Measurements from ENCODE around the gene TFRC. TPM values are rescaled to one million over a fixed set of nuclear protein-coding genes. Genes with fewer than 3 reads are reported as not detected.

Gene TFRC
- total RNA-seq, 5 donors from 2014 or later (not counting 1 experiment from before 2014, with no cell fraction given) = 71.3 to 162 (median 73.0) TPM

GRCh38 chr3:196055683-196056270, 26.1 kb downstream of the TFRC start:
- Mint-ChIP-seq H3K36me3 (peaks cover 61% of the 10 kb centered on the region), H3K4me1 (no peaks in the 10 kb centered on the region), H3K27me3 (no peaks in the 10 kb centered on the region), H3K4me3 (no peak overlapping the region), H3K27ac (no peak overlapping the region), H3K9me3 (no peaks in the 10 kb centered on the region)
- ChIA-PET POLR2A (interaction anchor here in 1 of 2 donors (1.0 kb wide), 1 partner anchor 8 kb away, joined by 4 read pairs; no protein-coding TSS in a partner anchor), CTCF (no interaction called here)
- Histone ChIP-seq H3K9me3 (no peaks in the 10 kb centered on the region), H3K4me1 (ENCODE audit: control insufficient read depth in 1 of 2, extremely low read depth in 1 of 2, insufficient read depth in 2 of 2, low read length in 2 of 2) (no peaks in the 10 kb centered on the region), H3K36me3 (ENCODE audit: control insufficient read depth in 2 of 2, extremely low read depth in 1 of 2, insufficient read depth in 1 of 2, low read length in 1 of 2) (peaks cover 9 to 91% of the 10 kb centered on the region in 2 donors), H3K27ac (ENCODE audit: low read length) (no peak overlapping the region), H3K4me3 (ENCODE audit: control insufficient read depth in 1 of 2, extremely low read depth in 1 of 2, low read length in 1 of 2) (no peak overlapping the region), H3K27me3 (replicated peaks in 1 of 2; ENCODE audit: control insufficient read depth in 2 of 2, extremely low read depth in 1 of 2, insufficient read depth in 2 of 2, low read length in 1 of 2) (no peaks in the 10 kb centered on the region)
- ATAC-seq (replicated peaks in 1 of 4) (no peak), DNase-seq (peak in 1 of 35 experiments; percentile 16)
- WGBS (ENCODE audit: insufficient coverage) = 97% methylated on average over 9 of the region's 10 CpGs

DNA sequence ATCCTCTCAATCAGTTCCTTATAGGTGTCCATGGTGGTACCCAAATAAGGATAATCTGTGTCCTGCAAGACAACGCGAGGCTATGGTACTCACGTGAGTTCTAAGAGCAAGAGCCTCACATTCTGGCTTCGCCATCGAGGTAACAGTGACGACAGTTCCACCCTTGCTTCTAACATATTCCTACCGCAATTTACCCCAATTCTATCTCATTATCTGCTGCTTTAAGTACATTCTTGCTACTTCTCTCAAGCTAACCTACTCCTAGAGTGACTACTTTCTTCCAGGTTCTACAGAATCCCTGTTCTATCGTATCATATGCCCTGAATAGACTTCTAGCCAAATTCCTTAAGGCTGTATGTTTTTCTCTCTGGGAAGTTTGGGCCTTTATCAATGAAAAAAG, 26.6 kb downstream of the TFRC start:
- Mint-ChIP-seq H3K9me3 (no peaks in the 10 kb centered on the region), H3K4me1 (no peaks in the 10 kb centered on the region), H3K27ac (no peak overlapping the region), H3K27me3 (no peaks in the 10 kb centered on the region), H3K36me3 (peaks cover 59% of the 10 kb centered on the region), H3K4me3 (no peak overlapping the region)
- H3K27ac ChIP-seq (ENCODE audit: low read length) = no peak overlapping the region
- H3K36me3 ChIP-seq (ENCODE audit: control insufficient read depth in 2 of 2, extremely low read depth in 1 of 2, insufficient read depth in 1 of 2, low read length in 1 of 2) = peaks cover 9 to 93% of the 10 kb centered on the region in 2 donors
- H3K4me1 ChIP-seq (ENCODE audit: control insufficient read depth in 1 of 2, extremely low read depth in 1 of 2, insufficient read depth in 2 of 2, low read length in 2 of 2) = no peaks in the 10 kb centered on the region
- ChIA-PET CTCF (no interaction called here), POLR2A (no interaction called here)
- no peaks in the 10 kb centered on the region for H3K9me3 ChIP-seq
- 96% methylated on average over 7 of the region's 8 CpGs for WGBS (ENCODE audit: insufficient coverage)
- no peak overlapping the region for H3K4me3 ChIP-seq (ENCODE audit: control insufficient read depth in 1 of 2, extremely low read depth in 1 of 2, low read length in 1 of 2)
- ATAC-seq (replicated peaks in 1 of 4) (no peak), DNase-seq (no peak)
- no peaks in the 10 kb centered on the region for H3K27me3 ChIP-seq (replicated peaks in 1 of 2; ENCODE audit: control insufficient read depth in 2 of 2, extremely low read depth in 1 of 2, insufficient read depth in 2 of 2, low read length in 1 of 2)

DNA sequence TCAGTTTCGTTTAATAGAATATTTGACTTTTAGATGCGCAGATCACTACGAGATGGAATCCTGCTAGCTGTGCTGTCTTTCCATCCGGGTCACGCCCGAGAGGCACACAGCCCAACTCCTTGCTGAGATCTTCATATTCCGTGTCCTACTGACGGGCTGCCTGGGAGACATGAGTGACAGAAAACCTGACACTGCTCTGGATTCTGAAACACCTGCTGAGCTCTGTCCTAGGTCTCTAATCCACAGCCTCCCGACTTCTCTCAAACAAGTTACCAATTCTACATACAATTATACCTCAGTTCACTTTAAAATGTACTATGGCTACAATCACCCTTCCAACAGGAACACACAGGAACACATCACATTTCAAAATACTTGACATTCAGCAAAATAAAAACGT, 27.2 kb downstream of the TFRC start:
- no peaks in the 10 kb centered on the region for H3K27me3 Mint-ChIP-seq
- POLR2A ChIA-PET = no interaction called here
- no peaks in the 10 kb centered on the region for H3K4me1 ChIP-seq (ENCODE audit: control insufficient read depth in 1 of 2, extremely low read depth in 1 of 2, insufficient read depth in 2 of 2, low read length in 2 of 2)
- no peak overlapping the region for H3K27ac Mint-ChIP-seq
- 94% methylated on average over 10 of the region's 10 CpGs for WGBS (ENCODE audit: insufficient coverage)
- H3K36me3 Mint-ChIP-seq = peaks cover 54% of the 10 kb centered on the region
- peaks cover 9 to 93% of the 10 kb centered on the region in 2 donors for H3K36me3 ChIP-seq (ENCODE audit: control insufficient read depth in 2 of 2, extremely low read depth in 1 of 2, insufficient read depth in 1 of 2, low read length in 1 of 2)
- no peak overlapping the region for H3K4me3 ChIP-seq (ENCODE audit: control insufficient read depth in 1 of 2, extremely low read depth in 1 of 2, low read length in 1 of 2)
- no peak overlapping the region for H3K27ac ChIP-seq (ENCODE audit: low read length)
- peaks cover 0 to 3% (median 0%) of the 10 kb centered on the region in 3 donors for H3K4me1 Mint-ChIP-seq
- no peak for DNase-seq
- no peaks in the 10 kb centered on the region for H3K9me3 Mint-ChIP-seq
- no peak for ATAC-seq (replicated peaks in 1 of 4)
- no peaks in the 10 kb centered on the region for H3K27me3 ChIP-seq (replicated peaks in 1 of 2; ENCODE audit: control insufficient read depth in 2 of 2, extremely low read depth in 1 of 2, insufficient read depth in 2 of 2, low read length in 1 of 2)
- H3K9me3 ChIP-seq = no peaks in the 10 kb centered on the region
- no peak overlapping the region for H3K4me3 Mint-ChIP-seq
- CTCF ChIA-PET = no interaction called here

DNA sequence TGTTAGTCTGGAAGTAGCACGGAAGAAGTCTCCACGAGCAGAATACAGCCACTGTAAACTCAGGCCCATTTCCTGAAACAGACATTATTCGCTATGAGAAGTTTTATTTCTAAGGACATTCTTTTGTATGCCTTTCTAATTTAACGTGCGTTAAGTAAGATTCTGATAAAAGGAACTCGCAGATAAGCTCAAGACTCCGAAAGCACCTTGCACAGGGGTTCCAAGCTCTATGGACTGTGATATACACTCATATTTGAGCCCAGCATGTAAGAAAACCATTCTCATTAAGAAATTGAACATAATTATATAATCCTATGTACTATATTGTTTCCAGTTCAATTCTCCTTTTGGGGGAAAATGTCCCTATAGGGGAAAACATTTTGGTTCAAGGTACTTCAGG, 28.4 kb downstream of the TFRC start:
- H3K4me1 ChIP-seq (ENCODE audit: control insufficient read depth in 1 of 2, extremely low read depth in 1 of 2, insufficient read depth in 2 of 2, low read length in 2 of 2) = no peaks in the 10 kb centered on the region
- ChIA-PET POLR2A (no interaction called here), CTCF (interaction anchor here in 1 of 2 donors (0.6 kb wide), 1 partner anchor 90 kb away, joined by 7 read pairs; no protein-coding TSS in a partner anchor)
- DNase-seq (no peak), ATAC-seq (replicated peaks in 1 of 4) (no peak)
- Mint-ChIP-seq H3K9me3 (no peaks in the 10 kb centered on the region), H3K27me3 (no peaks in the 10 kb centered on the region), H3K36me3 (peaks cover 52% of the 10 kb centered on the region), H3K4me3 (no peak overlapping the region), H3K4me1 (peaks cover 0 to 3% (median 0%) of the 10 kb centered on the region in 3 donors), H3K27ac (peak overlapping the region in 1 of 2 donors; percentile 61)
- H3K27me3 ChIP-seq (replicated peaks in 1 of 2; ENCODE audit: control insufficient read depth in 2 of 2, extremely low read depth in 1 of 2, insufficient read depth in 2 of 2, low read length in 1 of 2) = no peaks in the 10 kb centered on the region
- H3K4me3 ChIP-seq (ENCODE audit: control insufficient read depth in 1 of 2, extremely low read depth in 1 of 2, low read length in 1 of 2) = no peak overlapping the region
- no CpG with 5 or more reads among the region's 7 CpGs for WGBS (ENCODE audit: insufficient coverage)
- H3K36me3 ChIP-seq (ENCODE audit: control insufficient read depth in 2 of 2, extremely low read depth in 1 of 2, insufficient read depth in 1 of 2, low read length in 1 of 2) = peaks cover 14 to 89% of the 10 kb centered on the region in 2 donors
- H3K27ac ChIP-seq (ENCODE audit: low read length) = no peak overlapping the region
- H3K9me3 ChIP-seq = no peaks in the 10 kb centered on the region

DNA sequence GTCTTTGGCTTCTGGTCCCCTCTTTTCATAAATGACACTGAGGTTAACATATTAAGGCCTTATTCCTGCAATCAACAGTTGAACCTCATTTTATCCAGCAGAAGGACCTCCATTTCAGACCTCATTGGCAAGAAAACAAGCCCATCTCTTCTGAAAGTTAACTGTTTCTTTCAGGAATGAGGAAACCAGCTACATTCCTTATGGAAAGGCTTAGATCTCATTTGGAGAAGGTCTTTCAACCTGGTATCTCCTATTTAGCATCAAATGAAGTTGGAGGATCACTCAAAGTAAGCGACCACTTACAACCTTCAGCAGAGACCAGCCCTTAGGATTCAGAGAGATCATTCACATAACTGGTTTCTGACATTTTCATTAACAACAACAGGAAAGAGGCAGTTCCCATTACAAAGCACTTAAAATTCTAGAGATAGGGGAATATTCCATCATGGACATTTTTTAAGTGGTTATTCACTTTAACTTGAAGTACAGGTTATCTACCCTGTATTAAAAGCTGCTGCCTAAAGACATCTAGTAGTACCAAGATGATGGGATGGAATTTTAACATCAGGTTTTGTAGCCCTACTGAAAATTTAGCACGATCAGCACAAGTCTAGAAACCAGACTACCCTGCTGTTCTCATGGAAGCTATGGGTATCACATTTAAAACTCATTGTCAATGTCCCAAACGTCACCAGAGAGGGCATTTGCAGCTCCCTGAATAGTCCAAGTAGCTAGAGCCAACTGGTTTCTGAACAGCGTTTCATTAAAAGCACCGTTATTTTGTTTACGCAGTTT, 30.4 kb downstream of the TFRC start:
- Histone ChIP-seq H3K36me3 (ENCODE audit: control insufficient read depth in 2 of 2, extremely low read depth in 1 of 2, insufficient read depth in 1 of 2, low read length in 1 of 2) (peaks cover 14 to 72% of the 10 kb centered on the region in 2 donors), H3K27ac (ENCODE audit: low read length) (no peak overlapping the region)

DNA sequence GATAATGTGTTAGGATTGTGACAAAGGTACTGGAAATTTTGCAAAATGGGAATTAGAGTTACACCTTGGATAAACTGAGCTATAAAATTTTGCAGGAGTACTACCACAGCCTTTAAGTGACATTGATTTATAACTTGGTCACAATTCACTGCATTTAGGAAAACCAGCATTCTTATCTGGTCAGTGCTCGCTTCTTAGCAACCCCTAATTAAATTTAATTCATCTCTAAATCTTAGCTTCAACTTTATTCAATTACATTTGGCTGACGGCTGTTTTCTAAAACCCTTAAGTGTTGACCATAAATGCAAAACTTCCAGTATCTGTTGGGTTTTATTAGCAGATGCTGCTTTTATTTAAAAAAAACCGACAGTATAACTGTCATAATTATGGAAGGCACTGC, 31.3 kb downstream of the TFRC start:
- Histone ChIP-seq H3K4me1 (ENCODE audit: control insufficient read depth in 1 of 2, extremely low read depth in 1 of 2, insufficient read depth in 2 of 2, low read length in 2 of 2) (no peaks in the 10 kb centered on the region), H3K27ac (ENCODE audit: low read length) (no peak overlapping the region), H3K9me3 (no peaks in the 10 kb centered on the region), H3K4me3 (ENCODE audit: control insufficient read depth in 1 of 2, extremely low read depth in 1 of 2, low read length in 1 of 2) (no peak overlapping the region), H3K27me3 (replicated peaks in 1 of 2; ENCODE audit: control insufficient read depth in 2 of 2, extremely low read depth in 1 of 2, insufficient read depth in 2 of 2, low read length in 1 of 2) (no peaks in the 10 kb centered on the region), H3K36me3 (ENCODE audit: control insufficient read depth in 2 of 2, extremely low read depth in 1 of 2, insufficient read depth in 1 of 2, low read length in 1 of 2) (peaks cover 14 to 64% of the 10 kb centered on the region in 2 donors)
- peaks cover 43% of the 10 kb centered on the region for H3K36me3 Mint-ChIP-seq
- no peaks in the 10 kb centered on the region for H3K9me3 Mint-ChIP-seq
- no peak for DNase-seq
- no peak overlapping the region for H3K27ac Mint-ChIP-seq
- POLR2A ChIA-PET = interaction anchor here in 1 of 2 donors (0.6 kb wide), 1 partner anchor 386 kb away, joined by 4 read pairs; no protein-coding TSS in a partner anchor
- H3K27me3 Mint-ChIP-seq = no peaks in the 10 kb centered on the region
- peaks cover 0 to 3% (median 0%) of the 10 kb centered on the region in 3 donors for H3K4me1 Mint-ChIP-seq
- no peak overlapping the region for H3K4me3 Mint-ChIP-seq
- CTCF ChIA-PET = interaction anchor here (0.6 kb wide), 3 partner anchors 24 to 256 kb away, joined by 3 to 4 read pairs (median 4); no protein-coding TSS in a partner anchor
- no peak for ATAC-seq (replicated peaks in 1 of 4)
- WGBS (ENCODE audit: insufficient coverage) = no CpG with 5 or more reads among the region's 3 CpGs

More for the DNA sequence above, 30.4 kb downstream of the TFRC start:
- CTCF ChIA-PET = no interaction called here
- Histone ChIP-seq H3K9me3 (no peaks in the 10 kb centered on the region), H3K4me3 (ENCODE audit: control insufficient read depth in 1 of 2, extremely low read depth in 1 of 2, low read length in 1 of 2) (no peak overlapping the region), H3K4me1 (ENCODE audit: control insufficient read depth in 1 of 2, extremely low read depth in 1 of 2, insufficient read depth in 2 of 2, low read length in 2 of 2) (no peaks in the 10 kb centered on the region), H3K27me3 (replicated peaks in 1 of 2; ENCODE audit: control insufficient read depth in 2 of 2, extremely low read depth in 1 of 2, insufficient read depth in 2 of 2, low read length in 1 of 2) (no peaks in the 10 kb centered on the region)
- Mint-ChIP-seq H3K4me1 (peaks cover 0 to 3% (median 0%) of the 10 kb centered on the region in 3 donors), H3K27me3 (no peaks in the 10 kb centered on the region), H3K36me3 (peaks cover 41% of the 10 kb centered on the region), H3K4me3 (no peak overlapping the region), H3K9me3 (no peaks in the 10 kb centered on the region), H3K27ac (no peak overlapping the region)
- DNase-seq = no peak
- no peak for ATAC-seq (replicated peaks in 1 of 4)
- POLR2A ChIA-PET = no interaction called here
- WGBS (ENCODE audit: insufficient coverage) = 93% methylated on average over 4 of the region's 6 CpGs
